Panc1 (cell line): ENCODE results near the gene PAFAH1B1. TPM values are rescaled to one million over a fixed set of nuclear protein-coding genes. Genes with fewer than 3 reads are reported as not detected.

Experiments
- ATAC-seq: fragments of 200-7000 bp; cut with Tn5 transposase; 2 replicates; pipeline ENCODE4 v1.9.1; 2020; ENCODE audit warnings: mild to moderate bottlenecking, moderate library complexity
- BruUV-seq: library from RNA; stranded (reverse); fragments of 400-500 nt; replicated peaks from 2 replicates; lab custom pipeline; 2021; lab: Mats Ljungman, UMichigan
- CTCF ChIA-PET: fragments of 300-600 bp; sonication (Branson Sonifier 250); formaldehyde crosslinking; loops from one replicate; lab custom pipeline; 2022; ENCODE audit warnings: antibody characterized with exemption; lab: Charles Lee
- POLR2A ChIA-PET: fragments of 300-600 bp; sonication (Branson Sonifier 250); formaldehyde crosslinking; loops from one replicate; lab custom pipeline; 2022; ENCODE audit warnings: antibody characterized with exemption; lab: Charles Lee
- DNase-seq: peaks from one replicate; pipeline ENCODE4 v3.0.0-alpha.2; 2010; ENCODE audit warnings: low read depth, low spot score
- H3K27ac ChIP-seq: 2 replicates; pipeline ENCODE4 v1.5.1; 2011; ENCODE audit warnings: mild to moderate bottlenecking, low read length, inconsistent platforms
- H3K27me3 ChIP-seq: fragments of 200-500 bp; sonication (Bioruptor generic); 2 replicates; pipeline ENCODE4 v1.6.0; 2014; ENCODE audit warnings: low read length, inconsistent platforms; ENCODE audit not compliant: control insufficient read depth, insufficient read depth
- H3K36me3 ChIP-seq: fragments of 200-500 bp; sonication (Bioruptor generic); 2 replicates; pipeline ENCODE4 v1.5.1; 2014; ENCODE audit warnings: inconsistent platforms, mild to moderate bottlenecking, low read length, moderate library complexity; ENCODE audit not compliant: control insufficient read depth, insufficient read depth
- H3K4me1 ChIP-seq: 2 replicates; pipeline ENCODE4 v1.5.1; 2011; ENCODE audit warnings: inconsistent platforms, mild to moderate bottlenecking, low read length, moderate library complexity; ENCODE audit not compliant: control insufficient read depth, insufficient read depth
- H3K4me3 ChIP-seq, 2 experiments: 2 replicates each; pipeline ENCODE4 v1.5.1; 2011 to 2012; ENCODE audit warnings: low read depth in 2 of 2, low read length in 2 of 2, mild to moderate bottlenecking in 2 of 2, inconsistent platforms in 1 of 2, moderate library complexity in 1 of 2
- H3K9me3 ChIP-seq: fragments of 200-500 bp; sonication (Bioruptor generic); 2 replicates; pipeline ENCODE4 v1.5.1; 2014; ENCODE audit warnings: low read depth, mild to moderate bottlenecking, inconsistent platforms, low read length, moderate library complexity; ENCODE audit not compliant: control insufficient read depth, insufficient read depth
- CTCF ChIP-seq: fragments of 450-650 bp; IDR thresholded peaks from 2 replicates; pipeline ENCODE4 v1.5.1; 2017; ENCODE audit warnings: mild to moderate bottlenecking
- POLR2AphosphoS5 ChIP-seq: IDR thresholded peaks from 2 replicates; pipeline ENCODE4 v1.6.1; 2012; ENCODE audit warnings: mild to moderate bottlenecking, low read depth, low read length, moderate library complexity
- REST ChIP-seq, 2 experiments: IDR thresholded peaks; 2 replicates each; pipeline ENCODE4 v1.6.1; 2011 to 2012; ENCODE audit warnings: low read depth in 2 of 2, control low read depth in 1 of 2, low read length in 1 of 2, mild to moderate bottlenecking in 1 of 2, moderate library complexity in 1 of 2; ENCODE audit not compliant: insufficient read depth in 1 of 2
- SIN3A ChIP-seq: IDR thresholded peaks from 2 replicates; pipeline ENCODE4 v1.6.1; 2012; ENCODE audit warnings: low read depth, mild to moderate bottlenecking, low read length, moderate library complexity, borderline replicate concordance; ENCODE audit not compliant: insufficient read depth
- TCF7L2 ChIP-seq: IDR thresholded peaks from 2 replicates; pipeline ENCODE4 v1.6.1; 2011; ENCODE audit warnings: mild to moderate bottlenecking, low read depth, low read length, inconsistent platforms
- in situ Hi-C: cut with HindIII; loops from 2 replicates; pipeline ENCODE4 v1.10.0; 2016; ENCODE audit warnings: low sequenced_read_pairs, low pct_unique_long_range_greater_than_20kb
- intact Hi-C: fragments of 100-400 bp; cut with micrococcal nuclease; formaldehyde crosslinking; loops from one replicate; pipeline ENCODE4 v1.10.0; 2022; ENCODE audit not compliant: unreplicated experiment
- total RNA-seq: library from RNA; stranded (reverse); gene quantifications from one replicate; pipeline ENCODE4 v1.2.1, GENCODE V29; 2021; ENCODE audit not compliant: unreplicated experiment

PAFAH1B1 gene
- total RNA-seq, 1 experiment from 2014 or later = 120 TPM

GRCh38 chr17:2704890-2705248 lies 111.4 kb downstream of the PAFAH1B1 start:
- no peak for TF ChIP-seq REST (IDR thresholded peaks at IDR 0.05; ENCODE audit: insufficient read depth in 1 of 2, low read depth in 2 of 2, low read length in 1 of 2)
- Histone ChIP-seq H3K4me3 (no peak overlapping the region), H3K27me3 (no peaks in the 10 kb centered on the region), H3K4me1 (peaks cover 19% of the 10 kb centered on the region), H3K27ac (no peak overlapping the region), H3K36me3 (0 out of 2 replicates have a peak, but pooled peaks cover 3% of the 10 kb centered on the region), H3K9me3 (no peaks in the 10 kb centered on the region)
- no peak for DNase-seq
- POLR2A ChIA-PET = no interaction called here
- BruUV-seq = no TSS peak
- no peak for ATAC-seq
- intact Hi-C loops = no loop called here
- in situ Hi-C loops = no loop called here
- CTCF ChIA-PET = no interaction called here

- in situ Hi-C loops (no loop called here), intact Hi-C loops (no loop called here)
- TF ChIP-seq REST (IDR thresholded peaks at IDR 0.05; ENCODE audit: insufficient read depth in 1 of 2, low read depth in 2 of 2, low read length in 1 of 2) (no peak), SIN3A (no peak), POLR2AphosphoS5 (no peak), CTCF (no peak), TCF7L2 (no peak)
- no peak overlapping the region for H3K27ac ChIP-seq
- CTCF ChIA-PET = no interaction called here
- POLR2A ChIA-PET = interaction anchor here (0.6 kb wide), 1 partner anchor 149 kb away, joined by 3 read pairs; no protein-coding TSS in a partner anchor
- no peaks in the 10 kb centered on the region for H3K27me3 ChIP-seq
- DNase-seq = no peak
- BruUV-seq = no TSS peak
- ATAC-seq = no peak
- H3K36me3 ChIP-seq = 0 out of 2 replicates have a peak, but pooled peaks cover 3% of the 10 kb centered on the region
- H3K4me1 ChIP-seq = peaks cover 19% of the 10 kb centered on the region
- H3K4me3 ChIP-seq = no peak overlapping the region
- H3K9me3 ChIP-seq = no peaks in the 10 kb centered on the region
These were observed 111.8 kb downstream of the PAFAH1B1 start for GRCh38 chr17:2705263-2705662.
